Measurements from ENCODE around the gene HOXD10. TPM values are rescaled to one million over a fixed set of nuclear protein-coding genes. Genes with fewer than 3 reads are reported as not detected.

The HOXD10 gene
- total RNA-seq, 2 experiments from 2014 or later = not detected

GRCh38 chr2:176102309-176102866 is 14.2 kb upstream of the HOXD10 start:
- TF ChIP-seq CTCF (conservative IDR thresholded peaks at IDR 0.05; ENCODE audit: low read length) = no peak
- no peak overlapping the region for H3K4me2 ChIP-seq (ENCODE audit: low read length)
- no peaks in the 10 kb centered on the region for H3K79me2 ChIP-seq (ENCODE audit: insufficient read depth, low read depth, low read length)
- intact Hi-C loops (cut with micrococcal nuclease; ENCODE audit: unreplicated experiment) = no loop called here
- peaks cover 2% of the 10 kb centered on the region for H3K4me1 ChIP-seq (ENCODE audit: insufficient read depth, low read length, poor library complexity, severe bottlenecking)
- no peak overlapping the region for H2AFZ ChIP-seq (ENCODE audit: low read length)
- no peaks in the 10 kb centered on the region for H3K9me2 ChIP-seq (ENCODE audit: insufficient read depth, low read length)
- ChIA-PET POLR2A (no interaction called here), CTCF (ENCODE audit: unreplicated experiment) (no interaction called here)
- no peaks in the 10 kb centered on the region for H3K36me3 ChIP-seq (ENCODE audit: insufficient read depth, low read length)
- BruUV-seq (replicated peaks) = no TSS peak
- no peaks in the 10 kb centered on the region for H3K9me3 ChIP-seq (ENCODE audit: low read length)
- no peak overlapping the region for H3K4me3 ChIP-seq (ENCODE audit: low read depth, low read length, poor library complexity, severe bottlenecking)
- no peak for DNase-seq (ENCODE audit: low spot score)
- H4K20me1 ChIP-seq (ENCODE audit: insufficient read depth, low read length) = no peaks in the 10 kb centered on the region
- no peak overlapping the region for H3K27ac ChIP-seq (ENCODE audit: low read depth, low read length, poor library complexity, severe bottlenecking)

- Histone ChIP-seq H2AFZ (ENCODE audit: low read length) (no peak overlapping the region), H3K4me3 (ENCODE audit: low read depth, low read length, poor library complexity, severe bottlenecking) (no peak overlapping the region), H3K27ac (ENCODE audit: low read depth, low read length, poor library complexity, severe bottlenecking) (no peak overlapping the region), H3K79me2 (ENCODE audit: insufficient read depth, low read depth, low read length) (no peaks in the 10 kb centered on the region), H3K4me2 (ENCODE audit: low read length) (no peak overlapping the region), H3K9me3 (ENCODE audit: low read length) (no peaks in the 10 kb centered on the region), H4K20me1 (ENCODE audit: insufficient read depth, low read length) (no peaks in the 10 kb centered on the region), H3K9me2 (ENCODE audit: insufficient read depth, low read length) (no peaks in the 10 kb centered on the region), H3K36me3 (ENCODE audit: insufficient read depth, low read length) (no peaks in the 10 kb centered on the region), H3K4me1 (ENCODE audit: insufficient read depth, low read length, poor library complexity, severe bottlenecking) (no peaks in the 10 kb centered on the region)
- intact Hi-C loops (cut with micrococcal nuclease; ENCODE audit: unreplicated experiment) = no loop called here
- BruUV-seq (replicated peaks) = no TSS peak
- ChIA-PET CTCF (ENCODE audit: unreplicated experiment) (no interaction called here), POLR2A (no interaction called here)
- DNase-seq (ENCODE audit: low spot score) = no peak
- no peak for TF ChIP-seq EZH2phosphoT487 (IDR thresholded peaks at IDR 0.05; ENCODE audit: borderline replicate concordance, low read depth, low read length)
- TF ChIP-seq CTCF (conservative IDR thresholded peaks at IDR 0.05; ENCODE audit: low read length) = no peak
Measured at GRCh38 chr2:176103194-176103593, 13.4 kb upstream of the HOXD10 start.

- no peaks in the 10 kb centered on the region for H3K9me2 ChIP-seq (ENCODE audit: insufficient read depth, low read length)
- POLR2A ChIA-PET = interaction anchor here (0.7 kb wide), 1 partner anchor 208 kb away, joined by 4 read pairs; no protein-coding TSS in a partner anchor
- intact Hi-C loops (cut with micrococcal nuclease; ENCODE audit: unreplicated experiment) = no loop called here
- H4K20me1 ChIP-seq (ENCODE audit: insufficient read depth, low read length) = no peaks in the 10 kb centered on the region
- BruUV-seq (replicated peaks) = no TSS peak
- no peak for TF ChIP-seq EZH2phosphoT487 (IDR thresholded peaks at IDR 0.05; ENCODE audit: borderline replicate concordance, low read depth, low read length)
- no peak for TF ChIP-seq CTCF (conservative IDR thresholded peaks at IDR 0.05; ENCODE audit: low read length)
- H3K27ac ChIP-seq (ENCODE audit: low read depth, low read length, poor library complexity, severe bottlenecking) = no peak overlapping the region
- no peaks in the 10 kb centered on the region for H3K4me1 ChIP-seq (ENCODE audit: insufficient read depth, low read length, poor library complexity, severe bottlenecking)
- DNase-seq (ENCODE audit: low spot score) = no peak
- no peaks in the 10 kb centered on the region for H3K9me3 ChIP-seq (ENCODE audit: low read length)
- H3K36me3 ChIP-seq (ENCODE audit: insufficient read depth, low read length) = no peaks in the 10 kb centered on the region
- CTCF ChIA-PET (ENCODE audit: unreplicated experiment) = no interaction called here
- H3K4me2 ChIP-seq (ENCODE audit: low read length) = no peak overlapping the region
- no peak overlapping the region for H2AFZ ChIP-seq (ENCODE audit: low read length)
- H3K79me2 ChIP-seq (ENCODE audit: insufficient read depth, low read depth, low read length) = no peaks in the 10 kb centered on the region
- H3K4me3 ChIP-seq (ENCODE audit: low read depth, low read length, poor library complexity, severe bottlenecking) = no peak overlapping the region
Measured at GRCh38 chr2:176103742-176104315, 12.7 kb upstream of the HOXD10 start.
